Panc1 (cell line): Measurements from ENCODE around the gene KRTAP5-9. TPM values are rescaled to one million over a fixed set of nuclear protein-coding genes. Genes with fewer than 3 reads are reported as not detected.

Experiments used
- ATAC-seq: fragments of 200-7000 bp; cut with Tn5 transposase; 2 replicates; pipeline ENCODE4 v1.9.1; 2020; ENCODE audit warnings: mild to moderate bottlenecking, moderate library complexity
- BruUV-seq: library from RNA; stranded (reverse); fragments of 400-500 nt; replicated peaks from 2 replicates; lab custom pipeline; 2021; lab: Mats Ljungman, UMichigan
- CTCF ChIA-PET: fragments of 300-600 bp; sonication (Branson Sonifier 250); formaldehyde crosslinking; loops from one replicate; lab custom pipeline; 2022; ENCODE audit warnings: antibody characterized with exemption; lab: Charles Lee
- POLR2A ChIA-PET: fragments of 300-600 bp; sonication (Branson Sonifier 250); formaldehyde crosslinking; loops from one replicate; lab custom pipeline; 2022; ENCODE audit warnings: antibody characterized with exemption; lab: Charles Lee
- DNase-seq: peaks from one replicate; pipeline ENCODE4 v3.0.0-alpha.2; 2010; ENCODE audit warnings: low read depth, low spot score
- H3K27ac ChIP-seq: 2 replicates; pipeline ENCODE4 v1.5.1; 2011; ENCODE audit warnings: mild to moderate bottlenecking, low read length, inconsistent platforms
- H3K27me3 ChIP-seq: fragments of 200-500 bp; sonication (Bioruptor generic); 2 replicates; pipeline ENCODE4 v1.6.0; 2014; ENCODE audit warnings: low read length, inconsistent platforms; ENCODE audit not compliant: control insufficient read depth, insufficient read depth
- H3K36me3 ChIP-seq: fragments of 200-500 bp; sonication (Bioruptor generic); 2 replicates; pipeline ENCODE4 v1.5.1; 2014; ENCODE audit warnings: inconsistent platforms, mild to moderate bottlenecking, low read length, moderate library complexity; ENCODE audit not compliant: control insufficient read depth, insufficient read depth
- H3K4me1 ChIP-seq: 2 replicates; pipeline ENCODE4 v1.5.1; 2011; ENCODE audit warnings: inconsistent platforms, mild to moderate bottlenecking, low read length, moderate library complexity; ENCODE audit not compliant: control insufficient read depth, insufficient read depth
- H3K4me3 ChIP-seq, 2 experiments: 2 replicates each; pipeline ENCODE4 v1.5.1; 2011 to 2012; ENCODE audit warnings: low read depth in 2 of 2, low read length in 2 of 2, mild to moderate bottlenecking in 2 of 2, inconsistent platforms in 1 of 2, moderate library complexity in 1 of 2
- H3K9me3 ChIP-seq: fragments of 200-500 bp; sonication (Bioruptor generic); 2 replicates; pipeline ENCODE4 v1.5.1; 2014; ENCODE audit warnings: low read depth, mild to moderate bottlenecking, inconsistent platforms, low read length, moderate library complexity; ENCODE audit not compliant: control insufficient read depth, insufficient read depth
- POLR2AphosphoS5 ChIP-seq: IDR thresholded peaks from 2 replicates; pipeline ENCODE4 v1.6.1; 2012; ENCODE audit warnings: mild to moderate bottlenecking, low read depth, low read length, moderate library complexity
- SIN3A ChIP-seq: IDR thresholded peaks from 2 replicates; pipeline ENCODE4 v1.6.1; 2012; ENCODE audit warnings: low read depth, mild to moderate bottlenecking, low read length, moderate library complexity, borderline replicate concordance; ENCODE audit not compliant: insufficient read depth
- TCF7L2 ChIP-seq: IDR thresholded peaks from 2 replicates; pipeline ENCODE4 v1.6.1; 2011; ENCODE audit warnings: mild to moderate bottlenecking, low read depth, low read length, inconsistent platforms
- in situ Hi-C: cut with HindIII; loops from 2 replicates; pipeline ENCODE4 v1.10.0; 2016; ENCODE audit warnings: low sequenced_read_pairs, low pct_unique_long_range_greater_than_20kb
- intact Hi-C: fragments of 100-400 bp; cut with micrococcal nuclease; formaldehyde crosslinking; loops from one replicate; pipeline ENCODE4 v1.10.0; 2022; ENCODE audit not compliant: unreplicated experiment
- total RNA-seq: library from RNA; stranded (reverse); gene quantifications from one replicate; pipeline ENCODE4 v1.2.1, GENCODE V29; 2021; ENCODE audit not compliant: unreplicated experiment
- TF ChIP-seq, protein P1 (sequence below), 2 experiments: IDR thresholded peaks; 2 replicates each; pipeline ENCODE4 v1.6.1; 2011 to 2012; ENCODE audit warnings: low read depth in 2 of 2, control low read depth in 1 of 2, low read length in 1 of 2, mild to moderate bottlenecking in 1 of 2, moderate library complexity in 1 of 2; ENCODE audit not compliant: insufficient read depth in 1 of 2
- TF ChIP-seq, protein P2 (sequence below): fragments of 450-650 bp; IDR thresholded peaks from 2 replicates; pipeline ENCODE4 v1.5.1; 2017; ENCODE audit warnings: mild to moderate bottlenecking

The KRTAP5-9 gene
- total RNA-seq, 1 experiment from 2014 or later, result not detected

- H3K27ac ChIP-seq, result no peak overlapping the region
- H3K27me3 ChIP-seq, result peaks cover 7% of the 10 kb centered on the region; the same call in 1 of the 2 replicates
- intact Hi-C loops, result no loop called here
- TF ChIP-seq TCF7L2 (no peak), POLR2AphosphoS5 (no peak), SIN3A (no peak)
- TF ChIP-seq, protein P1, sequence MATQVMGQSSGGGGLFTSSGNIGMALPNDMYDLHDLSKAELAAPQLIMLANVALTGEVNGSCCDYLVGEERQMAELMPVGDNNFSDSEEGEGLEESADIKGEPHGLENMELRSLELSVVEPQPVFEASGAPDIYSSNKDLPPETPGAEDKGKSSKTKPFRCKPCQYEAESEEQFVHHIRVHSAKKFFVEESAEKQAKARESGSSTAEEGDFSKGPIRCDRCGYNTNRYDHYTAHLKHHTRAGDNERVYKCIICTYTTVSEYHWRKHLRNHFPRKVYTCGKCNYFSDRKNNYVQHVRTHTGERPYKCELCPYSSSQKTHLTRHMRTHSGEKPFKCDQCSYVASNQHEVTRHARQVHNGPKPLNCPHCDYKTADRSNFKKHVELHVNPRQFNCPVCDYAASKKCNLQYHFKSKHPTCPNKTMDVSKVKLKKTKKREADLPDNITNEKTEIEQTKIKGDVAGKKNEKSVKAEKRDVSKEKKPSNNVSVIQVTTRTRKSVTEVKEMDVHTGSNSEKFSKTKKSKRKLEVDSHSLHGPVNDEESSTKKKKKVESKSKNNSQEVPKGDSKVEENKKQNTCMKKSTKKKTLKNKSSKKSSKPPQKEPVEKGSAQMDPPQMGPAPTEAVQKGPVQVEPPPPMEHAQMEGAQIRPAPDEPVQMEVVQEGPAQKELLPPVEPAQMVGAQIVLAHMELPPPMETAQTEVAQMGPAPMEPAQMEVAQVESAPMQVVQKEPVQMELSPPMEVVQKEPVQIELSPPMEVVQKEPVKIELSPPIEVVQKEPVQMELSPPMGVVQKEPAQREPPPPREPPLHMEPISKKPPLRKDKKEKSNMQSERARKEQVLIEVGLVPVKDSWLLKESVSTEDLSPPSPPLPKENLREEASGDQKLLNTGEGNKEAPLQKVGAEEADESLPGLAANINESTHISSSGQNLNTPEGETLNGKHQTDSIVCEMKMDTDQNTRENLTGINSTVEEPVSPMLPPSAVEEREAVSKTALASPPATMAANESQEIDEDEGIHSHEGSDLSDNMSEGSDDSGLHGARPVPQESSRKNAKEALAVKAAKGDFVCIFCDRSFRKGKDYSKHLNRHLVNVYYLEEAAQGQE (IDR thresholded peaks at IDR 0.05; ENCODE audit: insufficient read depth in 1 of 2, low read depth in 2 of 2, low read length in 1 of 2), result no peak
- TF ChIP-seq, protein P2, sequence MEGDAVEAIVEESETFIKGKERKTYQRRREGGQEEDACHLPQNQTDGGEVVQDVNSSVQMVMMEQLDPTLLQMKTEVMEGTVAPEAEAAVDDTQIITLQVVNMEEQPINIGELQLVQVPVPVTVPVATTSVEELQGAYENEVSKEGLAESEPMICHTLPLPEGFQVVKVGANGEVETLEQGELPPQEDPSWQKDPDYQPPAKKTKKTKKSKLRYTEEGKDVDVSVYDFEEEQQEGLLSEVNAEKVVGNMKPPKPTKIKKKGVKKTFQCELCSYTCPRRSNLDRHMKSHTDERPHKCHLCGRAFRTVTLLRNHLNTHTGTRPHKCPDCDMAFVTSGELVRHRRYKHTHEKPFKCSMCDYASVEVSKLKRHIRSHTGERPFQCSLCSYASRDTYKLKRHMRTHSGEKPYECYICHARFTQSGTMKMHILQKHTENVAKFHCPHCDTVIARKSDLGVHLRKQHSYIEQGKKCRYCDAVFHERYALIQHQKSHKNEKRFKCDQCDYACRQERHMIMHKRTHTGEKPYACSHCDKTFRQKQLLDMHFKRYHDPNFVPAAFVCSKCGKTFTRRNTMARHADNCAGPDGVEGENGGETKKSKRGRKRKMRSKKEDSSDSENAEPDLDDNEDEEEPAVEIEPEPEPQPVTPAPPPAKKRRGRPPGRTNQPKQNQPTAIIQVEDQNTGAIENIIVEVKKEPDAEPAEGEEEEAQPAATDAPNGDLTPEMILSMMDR, result no peak
- BruUV-seq, result no TSS peak
- H3K36me3 ChIP-seq, result no peaks in the 10 kb centered on the region
- ATAC-seq (no peak), DNase-seq (no peak)
- H3K4me3 ChIP-seq, result no peak overlapping the region
- ChIA-PET POLR2A (no interaction called here), CTCF (no interaction called here)
- no peaks in the 10 kb centered on the region for H3K9me3 ChIP-seq
- in situ Hi-C loops, result no loop called here
- H3K4me1 ChIP-seq, result no peaks in the 10 kb centered on the region
Measured at GRCh38 chr11:71551711-71552110, 3.5 kb downstream of the KRTAP5-9 start.

- no peak for DNase-seq
- no TSS peak for BruUV-seq
- Histone ChIP-seq H3K36me3 (no peaks in the 10 kb centered on the region), H3K27me3 (peaks cover 7% of the 10 kb centered on the region; the same call in 1 of the 2 replicates), H3K27ac (no peak overlapping the region), H3K9me3 (no peaks in the 10 kb centered on the region), H3K4me3 (no peak overlapping the region), H3K4me1 (no peaks in the 10 kb centered on the region)
- intact Hi-C loops, result no loop called here
- in situ Hi-C loops, result no loop called here
- POLR2A ChIA-PET, result no interaction called here
- TF ChIP-seq, protein P1 (IDR thresholded peaks at IDR 0.05; ENCODE audit: insufficient read depth in 1 of 2, low read depth in 2 of 2, low read length in 1 of 2), result no peak
- TF ChIP-seq, protein P2, result no peak
- TF ChIP-seq TCF7L2 (no peak), POLR2AphosphoS5 (no peak), SIN3A (no peak)
- CTCF ChIA-PET, result no interaction called here
- ATAC-seq, result no peak
Measured at GRCh38 chr11:71554996-71555395, 6.8 kb downstream of the KRTAP5-9 start.
